8988T (cell line): ENCODE results near the gene CALN1.

Experiments
- DNase-seq: peaks from one replicate; pipeline ENCODE4 v3.0.0; 2011

Gene CALN1

DNA sequence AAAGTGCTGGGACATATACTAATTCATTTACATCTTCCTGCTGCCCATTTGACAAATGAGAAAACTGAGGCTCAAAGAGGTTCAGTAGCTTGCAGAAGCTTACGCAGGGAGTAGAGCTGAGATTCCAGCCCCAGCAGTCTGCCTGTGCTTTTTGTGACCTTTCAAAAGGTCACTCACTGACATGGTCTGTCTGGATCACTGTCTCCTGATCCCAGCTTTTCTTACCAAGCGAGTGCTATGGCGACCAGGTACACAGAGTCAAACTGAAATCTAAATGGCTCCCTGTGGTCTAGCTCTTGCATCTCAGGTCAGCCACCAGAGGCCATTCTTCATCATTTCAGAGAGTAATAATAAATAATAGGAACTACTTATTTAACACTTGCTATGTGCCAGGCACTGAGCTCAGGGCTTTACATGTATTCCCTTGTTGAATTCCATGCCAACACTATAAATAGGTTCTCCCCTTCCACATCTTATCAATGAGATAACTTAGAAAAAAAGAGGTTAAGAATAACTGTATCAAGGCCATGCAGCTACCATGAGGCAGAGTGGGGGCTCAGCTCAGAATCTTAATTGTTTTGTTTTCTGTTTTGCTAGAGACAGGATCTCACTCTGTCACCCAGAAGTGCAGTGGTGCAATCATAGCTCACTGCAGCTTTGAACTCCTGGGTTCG is 381.0 kb downstream of the CALN1 start:
- DNase-seq, result no peak

DNA sequence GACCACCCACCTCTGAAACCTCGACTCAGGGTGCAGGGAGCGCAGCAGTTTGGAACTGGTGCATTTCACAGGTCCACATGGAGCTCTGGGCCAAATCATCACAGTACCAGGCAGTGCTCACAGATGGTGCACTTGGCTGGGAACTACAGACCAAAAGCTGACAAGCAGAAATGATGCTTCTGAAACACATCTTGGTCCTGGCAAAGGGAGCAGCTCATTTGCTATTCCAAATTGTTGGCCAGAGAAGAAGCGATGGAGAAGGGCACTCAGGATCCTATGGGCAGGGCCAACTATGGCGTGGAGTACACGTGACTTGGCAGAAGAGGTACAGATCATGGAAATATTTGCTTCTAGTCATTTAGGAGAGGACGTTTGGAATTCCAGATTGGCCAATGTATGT is 383.9 kb downstream of the CALN1 start:
- DNase-seq, result no peak

DNA sequence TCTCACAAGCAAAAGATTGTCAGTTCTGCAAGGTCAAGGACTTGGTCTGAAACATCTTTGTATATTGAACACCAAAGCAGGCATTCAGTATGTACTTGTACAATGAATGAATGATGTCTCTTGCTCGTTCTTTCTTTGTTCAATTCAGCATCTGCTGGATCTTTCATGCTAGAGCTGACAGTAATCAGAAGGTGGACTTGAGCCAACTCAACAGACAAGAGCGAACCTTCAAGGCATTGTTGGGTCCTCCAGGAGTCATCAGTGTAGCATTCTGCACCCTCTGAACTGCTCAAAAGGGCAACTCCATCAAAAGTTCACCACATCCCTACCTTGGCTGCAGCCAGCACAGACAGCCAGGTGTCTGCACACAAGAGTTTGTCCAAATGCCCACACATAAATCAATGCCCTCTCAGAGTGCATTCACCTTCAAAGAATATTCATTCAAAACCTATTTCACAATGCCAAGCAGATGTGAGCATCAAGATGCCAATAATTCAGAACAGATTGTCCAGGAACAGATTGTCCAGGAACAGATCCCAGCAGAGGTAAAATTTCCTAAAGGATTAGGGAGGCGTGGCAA is 386.7 kb downstream of the CALN1 start:
- DNase-seq, result no peak

DNA sequence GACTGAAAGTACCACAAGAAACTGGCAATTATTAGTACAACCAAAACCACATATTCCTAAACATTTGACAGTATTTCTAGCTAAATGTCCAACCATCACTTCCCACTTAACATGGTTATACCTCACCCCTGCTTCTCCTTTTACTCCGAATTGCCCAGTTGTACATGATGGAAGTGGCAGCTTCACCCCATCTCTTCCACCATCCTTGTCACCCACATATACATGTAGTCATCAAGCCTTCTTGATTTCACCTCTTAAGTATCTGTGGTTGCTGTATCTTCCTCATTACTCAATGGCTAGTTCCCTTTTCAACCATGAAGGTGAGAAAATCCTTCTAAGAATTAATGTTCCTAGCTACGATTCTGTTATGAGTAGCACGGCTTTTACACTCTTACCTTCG is 388.2 kb downstream of the CALN1 start:
- DNase-seq, result no peak

DNA sequence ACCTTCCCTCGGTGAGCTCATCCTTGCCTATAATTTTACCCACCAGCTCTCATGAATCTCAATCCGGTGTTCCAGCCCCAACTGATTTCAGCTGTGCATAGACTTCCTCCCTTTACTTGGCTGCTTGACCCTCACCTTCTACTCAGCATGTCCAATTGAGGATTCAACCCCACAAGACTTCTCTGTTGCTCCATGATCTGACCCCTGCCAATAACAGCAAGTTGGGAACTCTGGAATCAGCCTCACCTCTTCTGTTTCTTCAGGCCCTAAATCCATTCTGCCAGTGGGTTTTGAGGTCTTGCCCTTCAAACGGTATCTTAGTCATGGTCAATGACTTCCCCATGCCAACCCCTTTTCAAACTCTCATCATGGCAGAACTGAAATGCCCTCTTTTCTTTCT is 390.4 kb downstream of the CALN1 start:
- no peak for DNase-seq

DNA sequence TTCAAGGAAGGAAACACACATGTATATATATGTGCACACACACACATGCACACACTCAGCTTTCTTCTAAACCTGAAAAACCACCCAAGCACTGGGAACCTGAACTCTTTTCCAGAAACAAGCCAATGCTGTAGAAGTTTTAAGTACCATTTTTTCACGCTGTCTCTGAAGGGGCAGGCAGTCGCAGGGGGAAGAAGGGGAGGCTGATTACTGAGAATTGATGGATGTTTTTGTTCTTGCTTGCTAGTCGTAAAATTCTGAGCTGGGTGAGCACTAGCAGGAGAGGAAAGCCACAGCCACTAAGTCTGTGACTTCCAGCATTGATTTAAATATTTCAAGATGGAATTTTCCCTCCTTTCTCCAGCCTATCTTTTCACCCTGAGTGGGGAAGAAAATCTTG is 391.8 kb downstream of the CALN1 start:
- no peak for DNase-seq

DNA sequence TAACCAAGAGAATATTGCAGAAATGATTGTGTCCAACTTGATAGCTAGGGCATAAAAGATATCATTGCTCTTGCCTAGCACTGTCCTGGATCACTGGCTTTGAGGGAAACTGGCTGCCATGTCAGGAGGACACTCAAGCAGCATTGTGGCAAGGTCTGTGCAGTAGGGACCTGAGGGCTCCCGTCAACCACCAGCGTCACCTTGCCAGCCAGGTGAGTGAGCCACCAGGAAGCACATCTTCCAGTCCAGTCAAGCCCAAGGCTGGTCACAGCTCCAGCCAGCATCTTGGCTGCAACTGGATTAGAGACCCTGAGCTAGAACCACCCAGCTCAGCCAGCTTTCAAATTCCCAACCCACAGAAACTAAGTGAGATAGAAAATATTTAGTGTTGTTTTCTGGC is 392.7 kb downstream of the CALN1 start:
- DNase-seq, result no peak

DNA sequence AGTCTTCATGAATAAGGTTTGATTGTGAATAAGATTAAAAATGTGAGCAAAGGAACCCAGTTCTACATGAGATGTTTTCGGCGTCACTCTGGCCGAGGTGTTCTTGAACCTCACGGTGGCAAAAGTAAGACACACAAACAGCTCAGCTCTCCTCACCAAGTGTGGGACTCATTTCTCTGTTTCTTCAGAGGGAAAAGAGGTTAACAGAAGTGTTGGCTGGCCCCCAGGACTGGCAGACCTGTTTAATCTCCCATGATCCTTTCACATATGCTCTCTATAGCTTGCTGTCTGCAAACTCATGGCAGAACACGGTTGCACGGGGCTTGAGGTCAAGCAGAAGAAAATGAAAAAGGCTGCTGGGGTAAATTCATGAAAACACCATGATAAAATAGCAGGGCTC is 394.4 kb downstream of the CALN1 start:
- DNase-seq, result no peak

DNA sequence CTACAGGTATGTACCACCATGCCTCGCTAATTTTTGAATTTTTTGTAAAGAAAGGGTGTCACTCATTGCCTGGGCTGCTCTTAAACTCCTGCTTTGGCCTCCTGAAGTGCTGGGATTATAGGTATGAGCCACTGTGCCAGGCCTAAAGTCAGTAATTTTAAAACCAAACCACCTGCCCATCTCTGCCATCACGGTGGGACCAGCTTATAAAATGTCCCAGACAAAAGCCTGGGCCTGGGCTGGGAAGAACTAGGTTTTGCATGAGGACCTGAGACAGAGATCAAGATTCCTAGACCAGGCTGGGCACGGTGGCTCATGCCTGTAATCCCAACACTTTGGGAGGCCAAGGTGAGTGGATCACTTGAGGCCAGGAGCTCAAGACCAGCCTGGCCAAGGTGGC is 395.6 kb downstream of the CALN1 start:
- DNase-seq, result no peak

DNA sequence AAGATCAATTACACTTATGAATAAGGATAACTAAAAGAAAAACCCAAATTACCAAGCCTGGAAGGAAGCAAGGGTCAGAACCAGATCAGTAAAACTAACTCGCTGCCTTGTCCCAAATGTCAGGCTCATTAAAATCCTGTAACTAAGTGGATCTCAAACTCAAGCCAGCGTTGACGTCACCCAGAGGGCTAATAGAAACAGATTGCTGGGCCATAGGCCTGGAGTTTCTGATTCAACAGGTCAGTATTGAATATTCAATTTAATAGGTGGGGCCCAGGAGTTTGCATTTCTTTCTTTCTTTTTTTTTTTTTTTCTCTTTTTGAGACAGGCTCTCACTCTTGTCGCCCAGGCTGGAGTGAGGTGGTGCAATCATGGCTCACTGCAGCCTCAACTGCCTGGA is 397.0 kb downstream of the CALN1 start:
- DNase-seq, result no peak

DNA sequence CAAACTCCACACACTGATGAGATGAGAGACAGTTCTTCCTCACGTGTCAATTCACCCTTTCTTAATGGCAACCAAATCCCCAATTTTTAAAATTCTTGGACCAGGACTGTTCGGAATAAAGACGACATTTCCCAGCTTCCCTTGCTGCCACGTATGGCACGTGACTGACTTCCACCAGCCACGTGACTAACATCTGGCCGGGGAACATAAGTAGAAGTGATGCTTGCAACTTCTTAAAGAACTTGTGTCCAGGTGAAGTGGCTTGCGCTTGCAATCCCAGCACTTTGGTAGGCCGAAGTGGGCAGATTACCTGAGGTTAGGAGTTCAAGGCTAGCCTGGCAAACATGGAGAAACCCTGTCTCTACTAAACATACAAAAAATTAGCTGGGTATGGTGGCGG is 405.1 kb downstream of the CALN1 start:
- DNase-seq, result no peak

DNA sequence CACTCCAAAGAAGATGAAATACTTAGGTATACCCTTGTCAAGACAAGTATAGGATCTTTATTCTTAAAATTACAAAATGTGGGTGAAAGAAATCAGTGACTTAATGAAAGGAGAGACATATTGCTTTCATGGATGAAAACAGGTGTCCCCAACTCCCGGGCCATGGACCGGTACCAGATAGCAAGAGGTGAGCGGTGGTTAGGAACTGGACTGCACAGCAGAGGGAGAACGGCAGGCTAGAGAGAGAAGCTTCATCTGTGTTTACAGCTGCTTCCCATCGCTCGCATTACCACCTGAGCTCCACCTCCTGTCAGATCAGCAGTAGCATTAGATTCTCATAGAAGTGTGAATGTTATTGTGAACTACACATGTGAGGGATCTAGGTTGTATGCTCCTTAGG is 408.9 kb downstream of the CALN1 start:
- no peak for DNase-seq

DNA sequence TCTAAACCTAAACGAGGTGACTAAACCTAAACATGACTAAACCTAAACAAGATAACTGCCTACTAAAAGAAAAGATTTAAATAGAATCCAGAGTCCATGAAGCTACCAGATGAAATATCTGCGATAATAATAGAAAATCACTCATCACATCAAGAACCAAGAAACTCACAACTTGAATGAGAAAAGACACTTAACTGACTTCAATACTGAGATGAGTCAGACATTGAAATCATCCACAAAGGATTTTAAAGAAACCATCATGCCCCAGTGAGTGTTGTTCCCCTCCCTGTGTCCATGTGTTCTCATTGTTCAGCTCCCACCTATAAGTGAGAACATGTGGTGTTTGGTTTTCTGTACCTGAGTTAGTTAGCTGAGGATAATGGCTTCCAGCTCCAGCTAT is 416.0 kb downstream of the CALN1 start:
- DNase-seq, result no peak

DNA sequence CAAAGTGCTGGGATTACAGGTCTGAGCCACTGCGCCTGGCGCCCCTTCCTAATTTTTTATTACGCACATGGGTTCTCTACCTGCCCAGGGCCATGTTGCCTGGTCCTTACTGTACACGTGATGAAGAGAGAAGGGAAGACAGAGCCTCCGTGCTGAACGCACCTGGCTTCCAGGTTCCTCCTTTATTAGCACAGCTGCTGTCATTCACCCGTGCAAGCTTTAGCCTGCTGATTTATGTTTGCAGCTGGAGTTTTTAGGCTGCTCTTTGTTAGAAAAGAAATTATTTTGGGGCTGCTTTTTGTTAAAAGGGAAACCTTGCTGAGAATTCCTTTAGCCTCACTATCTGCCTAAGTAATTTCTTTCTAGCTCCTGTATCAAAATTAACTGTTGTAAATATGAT is 417.0 kb downstream of the CALN1 start:
- DNase-seq, result no peak

DNA sequence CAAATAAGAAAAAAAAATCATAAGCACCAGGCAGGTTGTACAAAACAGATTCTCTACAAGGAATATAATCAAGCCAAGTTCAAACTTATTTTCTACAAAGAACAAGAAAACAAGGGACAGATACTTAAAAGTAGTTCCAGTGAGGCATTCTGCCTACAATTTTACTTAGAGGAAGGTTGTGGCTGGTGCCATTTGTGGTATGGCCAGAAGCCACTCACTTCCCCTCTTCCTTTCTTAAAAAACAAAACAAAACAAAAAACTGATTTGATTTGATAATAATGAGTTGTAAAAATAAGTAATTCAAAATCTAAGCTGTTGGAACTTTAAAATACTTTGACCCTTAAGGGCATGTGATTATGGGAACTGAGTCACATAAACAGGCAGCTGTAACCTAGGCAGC is 420.6 kb downstream of the CALN1 start:
- DNase-seq, result no peak

DNA sequence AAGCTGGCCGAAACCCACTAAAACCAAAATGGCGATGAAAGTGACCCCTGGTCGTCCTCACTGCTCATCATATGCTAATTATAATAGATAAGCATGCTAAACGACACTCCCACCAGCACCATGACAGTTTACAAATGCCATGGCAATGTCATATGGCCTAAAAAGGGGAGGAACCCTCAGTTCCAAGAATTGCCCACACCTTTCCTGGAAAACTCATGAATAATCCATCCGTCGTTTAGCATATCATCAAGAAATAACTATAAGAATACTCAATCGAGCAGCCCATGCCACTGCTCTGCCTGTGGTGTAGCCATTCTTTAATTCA is 422.0 kb downstream of the CALN1 start:
- DNase-seq, result no peak

DNA sequence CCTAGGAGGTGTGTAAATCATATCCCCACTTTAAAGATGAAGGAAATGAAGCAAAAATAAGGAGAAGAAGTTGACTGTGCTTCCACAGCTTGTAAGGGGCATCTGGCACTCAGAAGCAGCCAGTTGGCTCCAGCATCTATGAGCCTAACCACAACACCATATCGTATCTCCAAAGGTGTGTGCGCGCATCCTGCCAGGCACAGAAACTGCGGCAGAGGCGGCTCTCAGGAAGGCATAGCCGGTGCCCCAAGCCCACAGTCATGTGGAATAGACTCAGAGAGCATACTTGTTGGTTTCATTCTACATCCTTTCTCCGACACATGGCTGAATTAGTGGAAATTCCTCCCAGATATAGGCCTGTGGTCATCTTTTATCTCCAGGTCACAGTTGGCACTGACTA is 423.9 kb downstream of the CALN1 start:
- DNase-seq, result no peak

DNA sequence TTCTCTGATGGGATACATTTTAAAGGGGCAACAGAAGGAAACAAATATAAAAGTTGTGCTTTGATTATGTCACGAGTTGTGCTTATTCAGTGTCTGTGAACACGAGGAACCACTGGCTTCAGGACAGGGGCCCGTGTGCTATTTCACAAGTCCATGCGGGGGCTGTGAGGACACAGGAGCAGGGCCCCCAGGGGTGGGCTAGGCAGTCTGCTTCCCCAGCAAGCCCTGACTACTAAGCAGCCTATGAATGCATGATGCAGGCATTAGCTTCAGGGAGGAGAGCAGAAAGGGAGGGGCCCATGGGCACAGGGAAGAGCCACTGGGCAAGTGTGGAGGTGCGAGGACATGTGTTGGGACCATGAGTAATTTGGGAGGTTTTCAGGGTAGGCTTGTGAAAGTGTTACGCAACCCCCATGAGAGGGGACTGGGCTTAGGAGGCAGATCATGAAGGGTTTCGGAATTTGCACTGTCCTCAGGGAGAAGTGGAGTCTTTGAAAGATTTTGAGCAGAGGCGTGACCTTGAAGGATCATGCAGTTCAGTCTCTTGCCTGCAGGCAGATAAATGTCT is 424.9 kb downstream of the CALN1 start:
- DNase-seq, result no peak

DNA sequence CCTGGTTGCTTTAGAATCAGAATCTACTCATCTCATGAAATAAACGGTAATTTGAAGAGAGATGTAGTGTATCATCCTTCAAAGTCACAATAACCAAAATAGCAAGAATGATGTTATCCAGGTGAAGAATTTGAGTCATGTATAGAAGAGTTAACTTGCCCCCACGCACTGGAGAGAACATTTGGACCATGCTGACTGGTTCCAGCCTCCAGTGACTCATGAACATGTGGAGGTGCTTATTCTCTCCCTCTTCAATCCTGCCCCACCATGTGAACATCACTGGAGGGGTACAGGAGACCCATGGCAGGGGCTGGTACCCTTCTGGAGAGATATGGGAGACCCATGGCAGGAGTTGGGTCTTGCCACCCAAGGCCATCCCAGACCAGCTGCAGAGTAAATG is 427.8 kb downstream of the CALN1 start:
- DNase-seq, result no peak

DNA sequence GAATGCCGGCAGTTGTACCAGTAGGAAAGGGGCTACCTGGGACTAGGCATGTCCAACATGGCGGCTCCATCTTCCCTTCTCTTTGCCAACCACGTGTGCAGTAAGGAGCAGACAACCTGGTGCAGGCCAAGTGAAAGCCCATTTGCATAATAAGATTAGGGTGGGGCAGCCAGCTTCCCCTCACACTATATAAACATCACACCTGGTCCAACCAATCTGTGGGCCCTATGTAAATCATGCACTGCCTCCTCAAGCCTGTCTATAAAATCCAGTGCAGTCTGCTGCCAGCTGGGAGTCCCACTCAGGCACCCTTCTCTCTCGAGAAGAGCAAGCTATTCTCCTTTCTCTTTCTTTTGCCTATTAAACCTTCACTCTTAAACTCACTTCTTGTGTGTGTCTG is 429.3 kb downstream of the CALN1 start:
- DNase-seq, result no peak

DNA sequence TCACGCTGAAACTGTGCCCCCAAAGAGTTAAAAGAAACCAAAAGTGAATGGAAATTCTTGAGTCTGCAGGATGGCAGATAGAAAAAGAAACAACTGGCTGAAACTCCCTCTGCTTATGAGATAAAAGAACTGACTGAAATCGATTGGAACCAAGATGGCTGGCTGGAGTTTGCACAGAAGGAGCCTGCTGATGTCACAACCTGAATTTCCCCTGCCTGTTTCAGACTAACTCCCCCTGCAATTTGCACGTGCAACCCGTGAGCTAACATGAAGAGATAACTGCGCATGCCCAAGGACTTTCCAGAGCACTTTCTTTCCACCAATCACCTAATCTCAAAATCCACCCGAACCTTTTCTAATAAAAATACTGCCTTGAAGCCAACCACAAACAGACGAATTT is 435.5 kb downstream of the CALN1 start:
- DNase-seq, result no peak

DNA sequence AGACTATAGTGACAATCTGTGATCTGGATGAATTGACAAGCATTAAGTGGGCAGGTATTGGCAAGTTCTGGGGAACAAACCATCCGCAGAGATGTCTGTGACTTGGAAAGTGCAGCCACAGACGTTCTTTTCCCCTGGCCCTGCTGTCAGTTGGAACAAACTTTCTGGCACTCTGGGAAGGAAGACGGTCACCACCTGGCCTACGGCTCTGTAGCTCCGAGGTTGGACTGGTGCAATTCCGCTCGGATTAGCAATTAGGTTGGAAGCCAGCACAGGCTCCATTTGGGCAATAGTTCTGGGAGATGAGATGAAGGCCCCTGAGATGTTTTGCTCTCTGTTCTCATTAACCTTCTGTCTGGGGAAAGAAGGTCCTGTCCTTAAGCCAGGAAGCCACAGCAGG is 437.5 kb downstream of the CALN1 start:
- DNase-seq, result no peak

DNA sequence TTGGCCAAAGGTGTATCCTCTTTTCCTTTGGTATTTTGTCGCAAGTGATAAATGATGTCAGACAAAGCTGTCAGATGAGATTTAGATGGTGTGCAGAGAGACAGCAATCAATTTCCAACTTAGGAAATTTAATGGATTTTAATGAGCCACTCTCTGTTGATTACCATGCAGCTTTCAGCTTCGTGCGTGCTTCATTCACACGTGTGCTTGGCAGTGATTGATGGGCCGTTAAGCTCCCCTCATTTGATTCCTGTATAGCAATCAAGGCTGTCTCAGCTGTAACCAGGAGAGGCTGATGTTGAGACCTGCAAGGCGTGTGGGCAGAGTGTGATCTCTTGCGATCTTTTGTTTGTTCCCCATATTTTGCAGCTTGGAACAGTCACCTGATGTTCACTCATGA is 439.6 kb downstream of the CALN1 start:
- no peak for DNase-seq

DNA sequence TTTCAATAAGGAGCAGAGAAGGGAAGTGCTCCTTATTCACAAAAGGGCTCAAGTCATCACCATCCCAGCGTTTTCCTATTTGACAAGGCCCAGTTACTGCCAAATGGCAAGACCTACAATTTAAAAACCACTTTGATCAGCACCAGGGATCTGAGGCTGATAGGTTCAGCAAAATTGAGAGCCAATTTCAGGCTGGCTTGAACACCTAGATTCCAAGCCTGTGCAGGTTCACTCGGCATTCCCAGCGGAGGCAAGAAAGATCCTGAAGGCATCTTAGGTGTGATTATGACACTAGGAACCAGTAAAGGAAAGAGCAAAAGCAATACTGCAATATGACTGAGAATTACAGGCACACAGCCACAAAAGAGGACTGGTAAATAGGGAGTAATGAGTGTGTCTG is 441.4 kb downstream of the CALN1 start:
- no peak for DNase-seq

DNA sequence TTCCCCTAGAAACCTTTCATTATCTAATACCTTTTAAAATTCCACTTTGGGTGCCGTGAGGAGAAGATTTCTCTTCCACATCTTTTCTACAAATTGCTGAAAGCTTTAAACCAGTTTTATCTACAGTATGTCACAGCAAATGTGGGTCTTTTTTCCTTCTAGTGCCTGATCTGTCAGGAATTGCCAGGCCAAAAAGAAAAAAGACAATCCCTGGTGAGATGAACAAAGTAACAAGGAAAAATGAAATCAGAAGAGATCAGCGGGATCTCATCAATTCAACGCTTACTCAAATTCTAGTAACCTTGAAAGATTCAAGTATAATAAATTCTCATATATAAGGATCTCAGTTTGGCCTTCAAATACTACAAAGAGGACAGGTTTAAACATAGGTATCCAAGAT is 449.5 kb downstream of the CALN1 start:
- DNase-seq, result no peak
